MM.1S (cell line): ENCODE data around the gene SOX13.

ENCODE experiments used
- DNase-seq: peaks from one replicate; pipeline ENCODE4 v3.0.0-alpha.2; 2015
- H2AFZ ChIP-seq: fragments of 300-600 bp; sonication (generic); 2 replicates; pipeline ENCODE4 v1.6.0; 2016; ENCODE audit warnings: antibody characterized with exemption, low read length
- H3F3A ChIP-seq: fragments of 300-600 bp; sonication (generic); 2 replicates; pipeline ENCODE4 v1.6.1; 2016; ENCODE audit warnings: mild to moderate bottlenecking, antibody characterized with exemption, low read length, moderate library complexity, mixed read lengths; ENCODE audit not compliant: insufficient read depth
- H3K27ac ChIP-seq: fragments of 300-600 bp; sonication (generic); 2 replicates; pipeline ENCODE4 v1.5.1; 2016; ENCODE audit warnings: mild to moderate bottlenecking, low read length
- H3K27me3 ChIP-seq: fragments of 300-600 bp; sonication (generic); replicated peaks from 2 replicates; pipeline ENCODE4 v1.6.0; 2016; ENCODE audit warnings: low read length; ENCODE audit not compliant: insufficient read depth
- H3K36me3 ChIP-seq: fragments of 300-600 bp; sonication (generic); replicated peaks from 2 replicates; pipeline ENCODE4 v1.6.1; 2016; ENCODE audit warnings: mild to moderate bottlenecking, low read length, mixed read lengths; ENCODE audit not compliant: insufficient read depth
- H3K4me1 ChIP-seq: fragments of 300-600 bp; sonication (generic); 2 replicates; pipeline ENCODE4 v1.6.1; 2016; ENCODE audit warnings: low read length, mixed read lengths
- H3K4me2 ChIP-seq: fragments of 300-600 bp; sonication (generic); 2 replicates; pipeline ENCODE4 v1.6.0; 2016; ENCODE audit warnings: low read depth, low read length
- H3K4me3 ChIP-seq: fragments of 300-600 bp; sonication (generic); 2 replicates; pipeline ENCODE4 v1.5.1; 2016; ENCODE audit warnings: low read length, mixed read lengths
- H3K79me2 ChIP-seq: fragments of 300-600 bp; sonication (generic); 2 replicates; pipeline ENCODE4 v1.6.1; 2016; ENCODE audit warnings: mixed run types, low read length, mixed read lengths
- H3K9ac ChIP-seq: fragments of 300-600 bp; sonication (generic); 2 replicates; pipeline ENCODE4 v1.6.1; 2016; ENCODE audit warnings: low read length, mixed read lengths
- H3K9me2 ChIP-seq: fragments of 300-600 bp; sonication (generic); replicated peaks from 2 replicates; pipeline ENCODE4 v1.6.1; 2016; ENCODE audit warnings: mild to moderate bottlenecking, low read length, mixed read lengths; ENCODE audit not compliant: insufficient read depth
- H3K9me3 ChIP-seq: fragments of 300-600 bp; sonication (generic); replicated peaks from 2 replicates; pipeline ENCODE4 v1.6.1; 2016; ENCODE audit warnings: mild to moderate bottlenecking, low read length, mixed read lengths; ENCODE audit not compliant: insufficient read depth
- H4K20me1 ChIP-seq: fragments of 300-600 bp; sonication (generic); 2 replicates; pipeline ENCODE4 v1.6.1; 2016; ENCODE audit warnings: mild to moderate bottlenecking, low read length, moderate library complexity, mixed read lengths; ENCODE audit not compliant: insufficient read depth
- EZH2 ChIP-seq: fragments of 300-600 bp; sonication (generic); optimal IDR thresholded peaks from 2 replicates; pipeline ENCODE3; 2017; ENCODE audit warnings: low read depth, mild to moderate bottlenecking, antibody characterized with exemption, low read length, mixed read lengths
- EZH2phosphoT487 ChIP-seq: fragments of 300-600 bp; sonication (generic); IDR thresholded peaks from 2 replicates; pipeline ENCODE4 v1.6.1; 2018; ENCODE audit warnings: antibody characterized with exemption, low read length
- TF ChIP-seq, protein P1 (sequence below): fragments of 300-600 bp; sonication (generic); IDR thresholded peaks from 2 replicates; pipeline ENCODE4 v1.5.1; 2016; ENCODE audit warnings: antibody characterized with exemption, low read length, mixed read lengths

SOX13 gene

DNA sequence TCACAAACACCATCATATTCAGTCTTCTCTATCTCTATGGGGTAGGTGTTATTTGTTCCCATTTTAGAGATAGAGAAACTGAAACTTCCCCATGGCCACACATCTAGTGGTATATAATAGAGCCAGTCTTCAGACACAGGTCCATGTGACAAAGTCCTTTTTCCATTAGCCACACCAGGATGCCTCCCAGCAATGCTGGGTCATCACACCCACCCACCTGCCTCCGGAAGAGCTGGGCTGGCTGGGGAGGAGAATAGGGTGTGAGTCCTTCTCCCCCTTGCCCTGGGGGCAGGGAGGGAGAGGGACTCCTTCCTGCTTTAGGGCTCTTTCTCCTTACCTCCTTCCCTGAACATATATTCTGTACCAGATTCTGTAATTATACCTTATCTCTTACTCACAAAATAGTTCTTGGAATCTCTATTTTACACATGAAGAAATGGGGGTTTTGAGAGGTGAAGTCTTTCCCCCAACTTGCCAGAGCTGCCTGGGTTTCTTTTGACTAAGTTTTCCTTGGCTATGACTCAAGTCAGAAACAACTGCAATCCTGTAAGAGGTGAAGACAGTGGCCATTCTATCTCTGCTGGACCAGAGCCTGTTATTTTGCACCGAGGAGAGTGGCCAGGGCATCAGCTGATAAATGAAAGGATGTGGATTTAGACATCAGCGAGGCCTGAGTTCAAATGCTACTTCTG is 30.0 kb downstream of the SOX13 start:
- Histone ChIP-seq H3K9me3 (no peaks in the 10 kb centered on the region), H2AFZ (0 out of 2 replicates have a peak overlapping the region, but pooled peaks have one; percentile 14), H3K27ac (no peak overlapping the region), H3K36me3 (no peaks in the 10 kb centered on the region), H3K27me3 (no peaks in the 10 kb centered on the region), H3K79me2 (no peaks in the 10 kb centered on the region), H3K4me3 (no peak overlapping the region), H3K4me2 (no peak overlapping the region; the same call in 1 of the 2 replicates), H3K9ac (no peak overlapping the region), H3K4me1 (peaks cover 9% of the 10 kb centered on the region; the same call in 1 of the 2 replicates), H3F3A (no peaks in the 10 kb centered on the region), H3K9me2 (no peaks in the 10 kb centered on the region), H4K20me1 (no peaks in the 10 kb centered on the region)
- peak; percentile 23 for DNase-seq
- TF ChIP-seq, protein P1, sequence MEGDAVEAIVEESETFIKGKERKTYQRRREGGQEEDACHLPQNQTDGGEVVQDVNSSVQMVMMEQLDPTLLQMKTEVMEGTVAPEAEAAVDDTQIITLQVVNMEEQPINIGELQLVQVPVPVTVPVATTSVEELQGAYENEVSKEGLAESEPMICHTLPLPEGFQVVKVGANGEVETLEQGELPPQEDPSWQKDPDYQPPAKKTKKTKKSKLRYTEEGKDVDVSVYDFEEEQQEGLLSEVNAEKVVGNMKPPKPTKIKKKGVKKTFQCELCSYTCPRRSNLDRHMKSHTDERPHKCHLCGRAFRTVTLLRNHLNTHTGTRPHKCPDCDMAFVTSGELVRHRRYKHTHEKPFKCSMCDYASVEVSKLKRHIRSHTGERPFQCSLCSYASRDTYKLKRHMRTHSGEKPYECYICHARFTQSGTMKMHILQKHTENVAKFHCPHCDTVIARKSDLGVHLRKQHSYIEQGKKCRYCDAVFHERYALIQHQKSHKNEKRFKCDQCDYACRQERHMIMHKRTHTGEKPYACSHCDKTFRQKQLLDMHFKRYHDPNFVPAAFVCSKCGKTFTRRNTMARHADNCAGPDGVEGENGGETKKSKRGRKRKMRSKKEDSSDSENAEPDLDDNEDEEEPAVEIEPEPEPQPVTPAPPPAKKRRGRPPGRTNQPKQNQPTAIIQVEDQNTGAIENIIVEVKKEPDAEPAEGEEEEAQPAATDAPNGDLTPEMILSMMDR = no peak
- no peak for TF ChIP-seq EZH2
- no peak for TF ChIP-seq EZH2phosphoT487

DNA sequence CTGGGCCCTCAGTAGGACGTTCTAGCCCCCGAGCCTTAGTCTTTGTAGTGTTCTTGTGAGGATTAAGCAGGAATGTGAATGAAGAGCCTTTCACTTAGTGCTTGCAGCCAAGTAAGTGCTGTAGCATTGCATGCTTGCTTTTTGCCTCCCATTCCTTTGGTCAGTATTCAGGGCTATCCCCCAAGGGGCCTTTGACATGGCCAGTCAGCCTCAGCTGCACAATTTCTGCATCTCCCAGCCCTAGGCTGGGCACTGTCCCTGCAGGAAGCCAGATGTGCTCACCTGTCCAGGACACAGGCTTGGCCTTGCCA is 30.5 kb downstream of the SOX13 start:
- H3K79me2 ChIP-seq = no peaks in the 10 kb centered on the region
- no peak overlapping the region for H3K27ac ChIP-seq
- no peak overlapping the region for H3K4me3 ChIP-seq
- H3K4me1 ChIP-seq = peaks cover 9% of the 10 kb centered on the region; the same call in 1 of the 2 replicates
- DNase-seq = no peak
- H2AFZ ChIP-seq = no peak overlapping the region
- H3K9ac ChIP-seq = no peak overlapping the region
- H3F3A ChIP-seq = no peaks in the 10 kb centered on the region
- H4K20me1 ChIP-seq = no peaks in the 10 kb centered on the region
- no peaks in the 10 kb centered on the region for H3K27me3 ChIP-seq
- H3K36me3 ChIP-seq = no peaks in the 10 kb centered on the region
- no peak for TF ChIP-seq EZH2
- no peak for TF ChIP-seq EZH2phosphoT487
- TF ChIP-seq, protein P1 = no peak
- H3K9me2 ChIP-seq = no peaks in the 10 kb centered on the region
- H3K9me3 ChIP-seq = no peaks in the 10 kb centered on the region
- H3K4me2 ChIP-seq = no peak overlapping the region

DNA sequence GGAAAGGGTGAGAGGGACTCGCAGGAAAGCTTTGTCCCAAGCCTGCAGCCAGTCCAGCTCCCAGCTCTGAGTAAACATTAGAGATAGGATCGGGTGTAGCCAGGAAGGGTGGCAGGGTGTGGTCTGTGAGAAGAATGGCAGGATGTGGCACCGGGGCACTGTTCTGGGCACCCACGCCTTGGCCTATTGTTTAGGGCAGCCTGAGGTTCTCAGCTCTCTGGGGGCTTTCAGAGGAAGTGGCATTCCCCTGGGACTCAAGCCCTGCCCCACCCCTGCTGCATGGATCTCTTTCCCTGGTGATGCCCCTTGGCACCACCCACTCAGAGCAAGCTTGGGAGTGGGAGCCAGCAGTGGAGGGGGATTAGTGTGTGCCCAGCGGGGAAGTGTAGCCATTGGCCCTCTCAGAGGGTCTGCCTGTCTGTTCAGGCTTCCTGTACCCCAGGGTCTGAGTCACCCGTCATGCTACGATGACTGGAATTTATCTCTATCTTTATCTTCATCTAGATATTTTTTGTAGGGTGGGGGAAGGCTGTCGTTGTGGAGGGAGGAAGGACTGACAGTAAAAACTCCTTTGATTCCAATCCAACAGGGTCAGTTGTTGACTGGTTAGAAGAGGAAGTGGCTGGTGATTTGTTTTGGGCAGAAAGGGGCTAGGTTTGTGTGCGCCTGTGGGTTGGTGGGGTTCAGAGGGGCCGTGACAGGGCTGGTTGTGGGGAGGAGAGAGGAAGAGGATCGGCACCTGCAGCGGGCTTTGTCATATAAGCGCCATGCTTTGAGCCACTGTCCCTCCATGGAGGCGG is 31.6 kb downstream of the SOX13 start:
- Histone ChIP-seq H3K79me2 (no peaks in the 10 kb centered on the region), H3K9ac (no peak overlapping the region), H3K27ac (no peak overlapping the region), H2AFZ (no peak overlapping the region), H3K9me2 (no peaks in the 10 kb centered on the region), H3K36me3 (no peaks in the 10 kb centered on the region), H3K9me3 (no peaks in the 10 kb centered on the region), H3K4me3 (no peak overlapping the region), H3F3A (no peaks in the 10 kb centered on the region), H3K4me1 (peaks cover 9% of the 10 kb centered on the region; the same call in 1 of the 2 replicates), H3K27me3 (no peaks in the 10 kb centered on the region), H4K20me1 (no peaks in the 10 kb centered on the region), H3K4me2 (no peak overlapping the region)
- DNase-seq = no peak
- TF ChIP-seq, protein P1 = no peak
- TF ChIP-seq EZH2phosphoT487 = no peak
- no peak for TF ChIP-seq EZH2
